HG03432 (cell line): ENCODE results near the gene RAMAC.
A peak's percentile ranks its signal among the peaks of the same experiment; 100 is the strongest.
"Not testable (repeated sequence)": the region's sequence is repeated elsewhere in the genome, so short reads cannot be mapped to it uniquely, and the experiment has no call there.

Experiments
- ATAC-seq: cut with Tn5 transposase; IDR thresholded peaks from one replicate; pipeline ENCODE4 v1.9.1; 2021; ENCODE audit warnings: mild to moderate bottlenecking, moderate library complexity; ENCODE audit not compliant: unreplicated experiment

The RAMAC gene

GRCh38 chr15:82966671-82967071, 19.3 kb upstream of the RAMAC start:
- peak; percentile 89 for ATAC-seq

GRCh38 chr15:82968066-82968465, 17.9 kb upstream of the RAMAC start:
- no peak for ATAC-seq

- ATAC-seq: no peak
Measured at GRCh38 chr15:82969353-82969752, 16.7 kb upstream of the RAMAC start.

DNA sequence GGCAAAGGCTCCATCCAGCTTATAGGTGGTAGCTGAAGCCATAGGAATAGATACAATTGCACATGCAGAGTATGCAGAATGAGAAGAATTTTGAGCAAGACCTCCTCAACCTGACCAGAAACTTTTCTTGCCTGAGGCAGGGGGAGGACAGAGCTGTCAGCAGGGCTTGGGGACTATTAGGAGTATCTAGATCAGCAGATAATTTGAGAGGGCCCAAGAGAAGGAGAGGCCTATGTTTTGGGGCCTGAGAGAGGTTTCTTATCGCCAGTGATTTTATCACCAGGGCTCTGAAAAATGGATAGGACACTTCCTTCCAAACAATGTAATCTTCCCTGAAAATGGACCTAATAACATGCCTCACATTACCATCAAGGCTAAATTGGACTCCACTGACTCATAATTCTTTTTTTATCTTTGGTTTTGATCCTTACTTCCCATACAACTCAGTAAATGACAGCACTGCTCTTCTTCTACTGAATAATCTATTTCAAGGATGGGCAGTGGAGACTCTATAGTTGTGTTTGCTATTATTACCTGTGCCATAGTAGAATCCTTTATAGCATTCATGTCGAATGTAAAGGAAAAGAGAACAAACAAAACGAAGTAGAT, 15.8 kb upstream of the RAMAC start:
- no peak for ATAC-seq

GRCh38 chr15:82970696-82971095, 15.3 kb upstream of the RAMAC start:
- no peak for ATAC-seq

- no peak for ATAC-seq
Measured at GRCh38 chr15:82971218-82971984, 14.6 kb upstream of the RAMAC start.

DNA sequence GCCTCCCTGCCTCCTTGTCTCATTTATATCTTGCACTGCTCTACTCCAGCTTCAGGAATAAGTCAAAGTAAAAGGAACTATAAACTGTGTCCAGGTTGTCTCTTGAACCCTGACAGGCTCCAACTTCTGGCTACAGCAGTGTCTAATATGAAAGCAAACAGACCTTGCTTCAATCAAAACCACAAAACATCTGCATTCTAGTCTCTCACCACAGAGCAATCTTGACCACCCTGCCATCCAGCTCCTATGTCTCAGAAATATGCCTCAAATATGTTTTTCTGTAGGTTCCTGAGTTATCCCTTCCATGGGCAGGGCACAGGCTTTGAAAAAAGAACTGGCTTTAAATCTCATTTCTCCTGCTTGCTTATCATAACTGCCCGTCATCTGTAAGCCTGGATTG, 13.0 kb upstream of the RAMAC start:
- no peak for ATAC-seq

DNA sequence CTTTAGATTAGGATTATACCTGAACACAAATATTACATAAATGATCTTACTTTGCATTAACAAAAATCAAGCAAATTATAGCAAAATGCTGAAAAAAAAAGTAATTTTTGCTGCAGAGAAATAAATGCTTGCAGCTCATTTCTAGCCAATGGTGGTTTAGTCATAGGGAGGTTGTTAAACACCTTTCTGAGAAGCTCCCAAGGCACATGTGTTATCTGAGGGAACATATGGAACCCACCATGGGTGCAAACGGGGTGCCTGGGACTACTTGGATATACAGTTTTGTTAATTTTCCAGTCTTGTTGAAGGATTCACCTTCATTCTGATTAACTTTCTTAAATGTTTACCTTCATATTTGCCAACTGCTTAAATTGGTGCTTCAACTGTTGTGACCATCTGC, 8.9 kb upstream of the RAMAC start:
- ATAC-seq: no peak

- no peak for ATAC-seq
Measured at GRCh38 chr15:82978438-82978837, 7.6 kb upstream of the RAMAC start.

DNA sequence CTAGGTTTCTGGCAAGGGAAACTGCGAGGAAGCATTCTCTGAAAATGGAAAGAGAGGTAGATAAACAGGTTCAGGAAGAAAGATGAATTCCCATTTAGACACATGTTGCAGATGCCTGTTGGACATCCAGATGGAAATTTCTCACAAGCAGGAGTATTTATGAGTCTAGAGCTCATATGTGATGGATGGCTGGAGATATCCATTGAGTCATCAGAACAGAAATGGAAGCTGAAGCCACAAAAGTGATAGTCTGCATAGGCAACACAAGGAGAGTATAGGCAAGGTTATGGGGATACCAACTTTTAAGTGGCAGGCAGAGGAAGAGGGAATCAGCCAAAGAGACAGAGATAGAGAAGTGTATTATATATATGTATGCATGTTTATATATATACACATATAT, 6.3 kb upstream of the RAMAC start:
- ATAC-seq: no peak

DNA sequence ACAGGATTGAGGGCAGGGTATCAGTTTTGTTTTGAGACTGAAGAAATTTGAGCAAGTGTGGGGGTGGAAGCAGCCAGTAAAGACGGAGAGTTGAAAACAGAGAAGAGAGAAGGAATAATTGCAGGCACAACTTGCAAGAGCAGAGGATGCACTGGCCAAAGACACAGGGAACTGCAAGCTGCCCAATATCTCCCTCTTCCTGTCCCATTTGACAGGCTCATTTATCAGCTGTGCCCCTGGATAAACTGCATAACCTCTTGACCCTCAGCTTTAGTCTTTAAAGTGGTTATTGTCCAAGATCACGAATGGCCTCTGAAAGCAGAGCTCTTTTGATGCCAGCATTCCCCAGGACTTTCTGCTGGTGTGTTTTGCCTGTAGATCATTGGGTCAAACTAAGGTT, 5.0 kb upstream of the RAMAC start:
- ATAC-seq: no peak

DNA sequence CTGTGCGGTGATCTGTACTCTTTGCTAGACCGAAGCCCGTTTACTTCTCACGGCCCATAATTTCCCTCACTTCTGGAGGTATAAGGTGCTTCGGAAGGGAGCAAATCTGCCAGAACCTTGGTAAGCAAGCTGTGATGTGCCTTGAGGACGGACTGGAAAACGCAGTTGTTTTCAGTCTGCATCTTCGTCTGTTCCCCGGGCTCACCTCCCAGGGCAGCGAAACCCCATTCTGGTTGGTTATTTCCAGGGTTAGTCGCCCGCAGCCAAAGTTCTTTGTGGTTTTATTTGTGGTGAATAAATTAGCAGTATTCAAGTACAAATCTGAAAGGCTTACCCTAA, 401 bp downstream of the RAMAC start:
- peak; percentile 39 for ATAC-seq

- ATAC-seq: no peak
Measured at GRCh38 chr15:82992436-82992998, 6.5 kb downstream of the RAMAC start.

DNA sequence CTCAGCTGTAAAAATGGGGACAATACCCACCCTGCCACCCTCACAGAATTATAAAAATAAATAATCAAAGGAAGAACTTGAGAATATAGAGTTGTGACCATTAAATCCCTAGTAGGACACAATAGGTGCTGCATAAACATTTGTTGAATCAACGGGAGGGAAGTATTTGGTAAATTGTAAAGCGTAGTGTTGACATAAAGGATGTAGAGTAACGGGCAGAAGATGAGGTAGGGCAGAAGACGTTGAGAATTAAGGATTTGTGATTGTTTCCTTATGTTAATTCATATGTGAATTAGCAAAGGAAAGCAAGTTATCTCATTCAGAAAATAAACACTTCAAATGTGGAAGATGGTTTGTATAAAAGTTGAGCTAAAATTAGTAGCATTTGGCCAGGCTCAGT, 7.1 kb downstream of the RAMAC start:
- no peak for ATAC-seq

GRCh38 chr15:82995076-82995475, 9.1 kb downstream of the RAMAC start:
- ATAC-seq: no peak

- ATAC-seq: no peak
Measured at GRCh38 chr15:82995938-82996337, 9.9 kb downstream of the RAMAC start.

DNA sequence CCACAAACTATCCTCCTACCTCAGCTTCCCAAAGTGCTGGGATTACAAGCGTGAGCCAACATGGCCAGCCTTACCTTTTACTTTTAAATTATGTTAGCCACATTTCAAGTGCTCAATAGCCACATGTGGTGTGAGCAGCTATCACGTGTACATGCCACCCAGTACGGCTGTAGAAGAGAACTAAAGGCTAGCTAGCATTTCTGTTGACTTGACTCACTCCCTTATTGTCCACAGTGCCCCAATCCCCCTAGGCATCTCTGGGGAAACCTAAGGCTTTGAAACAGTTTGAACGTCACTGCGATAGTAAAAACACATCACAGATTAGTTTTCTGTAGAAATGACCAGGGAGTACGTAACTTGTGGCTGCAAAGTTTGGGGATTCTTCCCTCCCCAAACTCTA, 13.4 kb downstream of the RAMAC start:
- no peak for ATAC-seq

- peak; percentile 75 for ATAC-seq
Measured at GRCh38 chr15:82999905-83000671, 14.1 kb downstream of the RAMAC start.

GRCh38 chr15:83000672-83001031, 14.6 kb downstream of the RAMAC start:
- not testable (repeated sequence) for ATAC-seq

GRCh38 chr15:83010709-83011270, 24.8 kb downstream of the RAMAC start:
- ATAC-seq: peak; percentile 70

GRCh38 chr15:83011271-83012075, 25.5 kb downstream of the RAMAC start, which contains the start of gene C15orf40:
TSS of gene C15orf40 (minus strand) at chr15:83011639. CDS start at chr15:83011607, 32 bp downstream.
- peak; percentile 91 for ATAC-seq
